ENCODE data around the gene ZFHX2. TPM values are rescaled to one million over a fixed set of nuclear protein-coding genes. Genes with fewer than 3 reads are reported as not detected.

The ZFHX2 gene
- total and polyA plus RNA-seq, 8 donors: 2.9 to 6.2 (median 4.9) TPM

GRCh38 chr14:23522643-23523198 lies 28.8 kb downstream of the ZFHX2 start:
- H3K36me3 ChIP-seq: peaks cover 0 to 4% of the 10 kb centered on the region in 2 donors
- no peak for TF ChIP-seq CTCF (IDR thresholded peaks at IDR 0.05)
- no peaks in the 10 kb centered on the region for H3K9me3 ChIP-seq
- H3K27ac ChIP-seq: no peak overlapping the region
- no peak for DNase-seq
- intact Hi-C loops (cut with DNase I): no loop called here
- H3K4me1 ChIP-seq: peaks cover 0 to 7% of the 10 kb centered on the region in 2 donors
- no peaks in the 10 kb centered on the region for H3K27me3 ChIP-seq
- ATAC-seq: no peak
- H3K4me3 ChIP-seq: no peak overlapping the region

- Histone ChIP-seq H3K4me3 (no peak overlapping the region), H3K27ac (no peak overlapping the region), H3K27me3 (no peaks in the 10 kb centered on the region), H3K36me3 (peaks cover 0 to 4% of the 10 kb centered on the region in 2 donors), H3K4me1 (peaks cover 0 to 7% of the 10 kb centered on the region in 2 donors), H3K9me3 (no peaks in the 10 kb centered on the region)
- intact Hi-C loops (cut with DNase I): no loop called here
- DNase-seq (no peak), ATAC-seq (no peak)
- no peak for TF ChIP-seq CTCF (IDR thresholded peaks at IDR 0.05)
Observed at GRCh38 chr14:23521785-23522640, 29.6 kb downstream of the ZFHX2 start.

- DNase-seq (no peak), ATAC-seq (no peak)
- intact Hi-C loops (cut with DNase I): no loop called here
- Histone ChIP-seq H3K9me3 (no peaks in the 10 kb centered on the region), H3K4me1 (peaks cover 0 to 7% of the 10 kb centered on the region in 2 donors), H3K4me3 (no peak overlapping the region), H3K27me3 (no peaks in the 10 kb centered on the region), H3K27ac (no peak overlapping the region), H3K36me3 (peaks cover 0 to 2% of the 10 kb centered on the region in 2 donors)
- no peak for TF ChIP-seq CTCF (IDR thresholded peaks at IDR 0.05)
Observed at GRCh38 chr14:23520899-23521533, 30.5 kb downstream of the ZFHX2 start.

- DNase-seq: no peak
- no peak for TF ChIP-seq CTCF (IDR thresholded peaks at IDR 0.05)
- H3K9me3 ChIP-seq: no peaks in the 10 kb centered on the region
- intact Hi-C loops (cut with DNase I): no loop called here
- no peak overlapping the region for H3K27ac ChIP-seq
- no peak for ATAC-seq
- H3K4me3 ChIP-seq: no peak overlapping the region
- H3K36me3 ChIP-seq: no peaks in the 10 kb centered on the region
- H3K4me1 ChIP-seq: peaks cover 0 to 7% of the 10 kb centered on the region in 2 donors
- H3K27me3 ChIP-seq: no peaks in the 10 kb centered on the region
Observed at GRCh38 chr14:23518709-23519108, 32.9 kb downstream of the ZFHX2 start.

All from left lung (tissue), 10 donors.